Activated CD4-positive, alpha-beta T cell treated with anti-CD3 and anti-CD28 coated beads for 48 hours (primary cell): Measurements from ENCODE around the gene TSPAN12.
"Not testable (repeated sequence)": the region's sequence is repeated elsewhere in the genome, so short reads cannot be mapped to it uniquely, and the experiment has no call there.

ENCODE experiments used
- DNase-seq: peaks from one replicate; pipeline ENCODE4 v3.0.0-alpha.2; 2020

The TSPAN12 gene

GRCh38 chr7:120802751-120803150 is 55.2 kb downstream of the TSPAN12 start:
- DNase-seq: no peak

GRCh38 chr7:120799813-120800475 is 58.0 kb downstream of the TSPAN12 start:
- DNase-seq: no peak

GRCh38 chr7:120799147-120799546 is 58.8 kb downstream of the TSPAN12 start:
- DNase-seq: no peak

GRCh38 chr7:120797026-120797645 is 60.8 kb downstream of the TSPAN12 start:
- DNase-seq: no peak

- no peak for DNase-seq
Observed at GRCh38 chr7:120794106-120794729, 63.7 kb downstream of the TSPAN12 start.

GRCh38 chr7:120793213-120793936 is 64.6 kb downstream of the TSPAN12 start:
- no peak for DNase-seq

- DNase-seq: no peak
Observed at GRCh38 chr7:120792861-120793130, 65.1 kb downstream of the TSPAN12 start.

- DNase-seq: peak; percentile 75
Observed at GRCh38 chr7:120792091-120792860, 65.7 kb downstream of the TSPAN12 start.

- no peak for DNase-seq
Observed at GRCh38 chr7:120785095-120785494, 72.8 kb downstream of the TSPAN12 start.

- no peak for DNase-seq
Observed at GRCh38 chr7:120783721-120784120, 74.2 kb downstream of the TSPAN12 start.

GRCh38 chr7:120783273-120783672 is 74.7 kb downstream of the TSPAN12 start:
- DNase-seq: no peak

- not testable (repeated sequence) for DNase-seq
Observed at GRCh38 chr7:120781924-120782323, 76.0 kb downstream of the TSPAN12 start.

GRCh38 chr7:120780938-120781337 is 77.0 kb downstream of the TSPAN12 start:
- DNase-seq: no peak

GRCh38 chr7:120780451-120780850 is 77.5 kb downstream of the TSPAN12 start:
- DNase-seq: not testable (repeated sequence)

GRCh38 chr7:120779078-120779477 is 78.9 kb downstream of the TSPAN12 start:
- DNase-seq: not testable (repeated sequence)

GRCh38 chr7:120775755-120776154 is 82.2 kb downstream of the TSPAN12 start:
- DNase-seq: no peak

- no peak for DNase-seq
Observed at GRCh38 chr7:120774481-120774880, 83.5 kb downstream of the TSPAN12 start.

GRCh38 chr7:120770206-120770605 is 87.7 kb downstream of the TSPAN12 start:
- no peak for DNase-seq

- DNase-seq: no peak
Observed at GRCh38 chr7:120760851-120761250, 97.1 kb downstream of the TSPAN12 start.

GRCh38 chr7:120760050-120760449 is 97.9 kb downstream of the TSPAN12 start:
- DNase-seq: no peak

GRCh38 chr7:120743128-120743527 is 114.8 kb downstream of the TSPAN12 start:
- DNase-seq: no peak

- no peak for DNase-seq
Observed at GRCh38 chr7:120742372-120742771, 115.6 kb downstream of the TSPAN12 start.
